ENCODE results near the gene FAM107A. TPM values are rescaled to one million over a fixed set of nuclear protein-coding genes. Genes with fewer than 3 reads are reported as not detected.

FAM107A gene
- total RNA-seq, 5 donors from 2014 or later (not counting 1 experiment from before 2014, with no cell fraction given), result 0.09 TPM; not detected in 4

DNA sequence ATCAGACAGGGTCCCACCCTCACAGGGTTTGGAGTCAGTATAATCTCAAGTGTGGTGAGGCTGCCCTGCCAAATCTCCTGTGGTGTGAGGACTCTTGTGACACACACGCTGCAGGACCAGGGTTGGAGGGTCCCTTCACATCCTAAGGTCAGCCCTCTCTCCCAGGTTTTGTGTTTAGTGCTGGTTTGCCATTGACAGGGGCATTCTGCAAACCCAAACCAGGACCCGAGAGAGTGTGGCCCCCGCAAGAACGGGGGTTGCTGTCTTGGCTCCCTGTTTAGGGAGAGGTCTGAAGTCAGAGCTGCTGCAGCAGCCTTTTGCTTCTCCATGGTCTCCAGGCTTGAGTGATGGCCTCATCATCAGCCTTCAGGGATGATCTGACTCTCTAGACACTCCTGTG is 14.7 kb downstream of the FAM107A start:
- H3K36me3 Mint-ChIP-seq, result no peaks in the 10 kb centered on the region
- WGBS (ENCODE audit: insufficient coverage), result 80% methylated on average over 1 of the region's 4 CpGs
- no peaks in the 10 kb centered on the region for H3K4me1 ChIP-seq (ENCODE audit: control insufficient read depth in 1 of 2, extremely low read depth in 1 of 2, insufficient read depth in 2 of 2, low read length in 2 of 2)
- no peaks in the 10 kb centered on the region for H3K4me1 Mint-ChIP-seq
- peaks cover 0 to 3% of the 10 kb centered on the region in 2 donors for H3K27me3 Mint-ChIP-seq
- H3K27me3 ChIP-seq (replicated peaks in 1 of 2; ENCODE audit: control insufficient read depth in 2 of 2, extremely low read depth in 1 of 2, insufficient read depth in 2 of 2, low read length in 1 of 2), result peaks cover 0 to 14% of the 10 kb centered on the region in 2 experiments
- no peak overlapping the region for H3K27ac ChIP-seq (ENCODE audit: low read length)
- H3K9me3 Mint-ChIP-seq, result no peaks in the 10 kb centered on the region
- H3K4me3 Mint-ChIP-seq, result no peak overlapping the region
- H3K4me3 ChIP-seq (ENCODE audit: control insufficient read depth in 1 of 2, extremely low read depth in 1 of 2, low read length in 1 of 2), result no peak overlapping the region
- no peaks in the 10 kb centered on the region for H3K9me3 ChIP-seq
- ChIA-PET POLR2A (no interaction called here), CTCF (no interaction called here)
- no peaks in the 10 kb centered on the region for H3K36me3 ChIP-seq (ENCODE audit: control insufficient read depth in 2 of 2, extremely low read depth in 1 of 2, insufficient read depth in 1 of 2, low read length in 1 of 2)
- ATAC-seq (replicated peaks in 1 of 4) (no peak), DNase-seq (no peak)
- H3K27ac Mint-ChIP-seq, result no peak overlapping the region

DNA sequence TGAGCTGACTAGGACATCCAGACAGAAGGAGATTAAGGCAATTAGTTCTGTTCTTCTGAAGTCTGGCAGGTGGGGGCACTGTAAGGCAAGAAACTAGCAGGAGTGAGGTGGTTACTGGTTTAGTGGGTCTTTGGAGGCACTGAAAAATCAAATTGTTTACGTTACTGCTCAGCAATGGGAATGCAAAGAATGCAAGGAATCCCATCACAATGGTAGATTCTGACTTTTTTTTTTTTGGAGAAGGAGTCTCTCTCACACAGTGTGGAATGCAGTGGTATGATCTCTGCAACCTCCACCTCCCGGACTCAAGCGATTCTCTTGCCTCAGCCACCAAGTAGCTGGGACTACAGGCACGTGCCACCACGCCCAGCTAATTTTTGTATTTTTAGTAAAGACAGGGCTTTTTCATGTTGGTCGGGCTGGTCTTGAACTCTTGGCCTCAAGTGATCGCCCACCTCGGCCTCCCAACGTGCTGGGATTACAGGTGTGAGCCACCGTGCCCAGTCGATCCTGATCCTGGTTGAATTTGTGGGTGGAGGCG is 16.4 kb downstream of the FAM107A start:
- H3K27me3 ChIP-seq (replicated peaks in 1 of 2; ENCODE audit: control insufficient read depth in 2 of 2, extremely low read depth in 1 of 2, insufficient read depth in 2 of 2, low read length in 1 of 2), result peaks cover 0 to 7% of the 10 kb centered on the region in 2 experiments
- CTCF ChIA-PET, result interaction anchor here (0.6 to 0.7 kb wide), 2 partner anchors 71 to 1259 kb away, joined by 4 read pairs; no protein-coding TSS in a partner anchor

DNA sequence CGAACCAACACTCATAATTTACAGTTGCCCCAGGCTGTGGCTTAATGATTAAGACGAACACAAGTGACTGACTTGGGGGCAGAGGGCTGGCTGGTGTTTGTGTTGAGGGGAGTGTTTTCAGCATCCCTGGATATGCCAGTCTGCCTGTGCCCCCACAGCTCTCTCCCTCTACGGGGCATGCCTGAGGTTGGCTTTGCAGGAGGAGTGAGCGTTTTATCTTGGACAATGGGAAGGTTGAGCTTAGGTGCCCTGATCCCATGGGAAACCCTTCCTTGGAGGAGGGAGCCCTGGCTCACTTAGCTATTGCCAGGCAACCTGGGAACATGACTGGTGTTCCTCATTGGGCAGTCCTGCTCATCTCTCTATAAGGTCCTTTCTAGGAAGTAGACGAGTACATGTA is 17.6 kb downstream of the FAM107A start:
- no peak overlapping the region for H3K27ac Mint-ChIP-seq

More for the DNA sequence above, 16.4 kb downstream of the FAM107A start:
- Mint-ChIP-seq H3K9me3 (no peaks in the 10 kb centered on the region), H3K27me3 (peaks cover 3% of the 10 kb centered on the region in 2 donors), H3K36me3 (no peaks in the 10 kb centered on the region), H3K4me3 (no peak overlapping the region), H3K4me1 (no peaks in the 10 kb centered on the region), H3K27ac (no peak overlapping the region)
- Histone ChIP-seq H3K36me3 (ENCODE audit: control insufficient read depth in 2 of 2, extremely low read depth in 1 of 2, insufficient read depth in 1 of 2, low read length in 1 of 2) (no peaks in the 10 kb centered on the region), H3K4me3 (ENCODE audit: control insufficient read depth in 1 of 2, extremely low read depth in 1 of 2, low read length in 1 of 2) (no peak overlapping the region), H3K4me1 (ENCODE audit: control insufficient read depth in 1 of 2, extremely low read depth in 1 of 2, insufficient read depth in 2 of 2, low read length in 2 of 2) (no peaks in the 10 kb centered on the region), H3K9me3 (no peaks in the 10 kb centered on the region), H3K27ac (ENCODE audit: low read length) (no peak overlapping the region)
- DNase-seq (no peak), ATAC-seq (replicated peaks in 1 of 4) (no peak)
- POLR2A ChIA-PET, result no interaction called here
- 88% methylated on average over 5 of the region's 12 CpGs for WGBS (ENCODE audit: insufficient coverage)

DNA sequence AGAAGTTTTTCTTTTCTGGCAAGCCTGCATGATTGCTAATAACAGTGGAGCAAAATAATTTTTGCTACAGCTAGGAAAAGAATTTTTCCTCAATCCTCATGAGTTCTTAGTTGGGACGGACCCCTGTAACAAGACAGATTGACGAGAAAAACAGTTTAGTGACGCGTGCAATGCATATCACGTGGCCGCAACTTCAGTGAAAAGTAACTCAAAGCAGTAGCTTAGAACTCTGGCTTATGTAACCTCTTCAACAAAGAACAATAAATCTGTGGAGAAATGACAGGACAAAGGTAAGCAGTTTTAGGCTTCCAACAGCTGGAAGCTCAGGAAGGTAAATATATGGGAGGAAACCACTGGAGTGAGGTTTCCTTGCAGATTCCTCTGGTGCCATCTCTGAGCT is 19.7 kb downstream of the FAM107A start:
- Histone ChIP-seq H3K27ac (ENCODE audit: low read length) (no peak overlapping the region), H3K4me1 (ENCODE audit: control insufficient read depth in 1 of 2, extremely low read depth in 1 of 2, insufficient read depth in 2 of 2, low read length in 2 of 2) (no peaks in the 10 kb centered on the region), H3K9me3 (no peaks in the 10 kb centered on the region), H3K27me3 (replicated peaks in 1 of 2; ENCODE audit: control insufficient read depth in 2 of 2, extremely low read depth in 1 of 2, insufficient read depth in 2 of 2, low read length in 1 of 2) (no peaks in the 10 kb centered on the region), H3K4me3 (ENCODE audit: control insufficient read depth in 1 of 2, extremely low read depth in 1 of 2, low read length in 1 of 2) (no peak overlapping the region), H3K36me3 (ENCODE audit: control insufficient read depth in 2 of 2, extremely low read depth in 1 of 2, insufficient read depth in 1 of 2, low read length in 1 of 2) (no peaks in the 10 kb centered on the region)
- ChIA-PET CTCF (interaction anchor here in 1 of 2 donors (1.0 kb wide), 1 partner anchor 12 kb away, joined by 4 read pairs; no protein-coding TSS in a partner anchor), POLR2A (interaction anchor here (0.6 kb wide), 2 partner anchors 9 to 13 kb away, joined by 3 to 4 read pairs; no protein-coding TSS in a partner anchor)
- H3K4me3 Mint-ChIP-seq, result no peak overlapping the region
- no peak overlapping the region for H3K27ac Mint-ChIP-seq
- ATAC-seq (replicated peaks in 1 of 4), result no peak
- WGBS (ENCODE audit: insufficient coverage), result 75% methylated on average over 4 of the region's 6 CpGs
- no peaks in the 10 kb centered on the region for H3K4me1 Mint-ChIP-seq
- H3K36me3 Mint-ChIP-seq, result no peaks in the 10 kb centered on the region
- H3K9me3 Mint-ChIP-seq, result no peaks in the 10 kb centered on the region
- H3K27me3 Mint-ChIP-seq, result peaks cover 2 to 19% of the 10 kb centered on the region in 2 donors
- no peak for DNase-seq

More for the DNA sequence above, 17.6 kb downstream of the FAM107A start:
- DNase-seq (no peak), ATAC-seq (replicated peaks in 1 of 4) (no peak)
- no peak overlapping the region for H3K27ac ChIP-seq (ENCODE audit: low read length)
- Mint-ChIP-seq H3K4me3 (no peak overlapping the region), H3K36me3 (no peaks in the 10 kb centered on the region), H3K4me1 (no peaks in the 10 kb centered on the region), H3K9me3 (no peaks in the 10 kb centered on the region), H3K27me3 (peaks cover 2 to 13% of the 10 kb centered on the region in 2 donors)
- POLR2A ChIA-PET, result no interaction called here
- H3K36me3 ChIP-seq (ENCODE audit: control insufficient read depth in 2 of 2, extremely low read depth in 1 of 2, insufficient read depth in 1 of 2, low read length in 1 of 2), result no peaks in the 10 kb centered on the region
- peaks cover 0 to 5% of the 10 kb centered on the region in 2 experiments for H3K27me3 ChIP-seq (replicated peaks in 1 of 2; ENCODE audit: control insufficient read depth in 2 of 2, extremely low read depth in 1 of 2, insufficient read depth in 2 of 2, low read length in 1 of 2)
- no CpG with 5 or more reads among the region's 5 CpGs for WGBS (ENCODE audit: insufficient coverage)
- no peaks in the 10 kb centered on the region for H3K9me3 ChIP-seq
- CTCF ChIA-PET, result interaction anchor here (0.6 to 1.7 kb wide), 2 partner anchors 9 to 53 kb away, joined by 3 to 6 read pairs; no protein-coding TSS in a partner anchor
- no peak overlapping the region for H3K4me3 ChIP-seq (ENCODE audit: control insufficient read depth in 1 of 2, extremely low read depth in 1 of 2, low read length in 1 of 2)
- no peaks in the 10 kb centered on the region for H3K4me1 ChIP-seq (ENCODE audit: control insufficient read depth in 1 of 2, extremely low read depth in 1 of 2, insufficient read depth in 2 of 2, low read length in 2 of 2)

GRCh38 chr3:58556761-58557221 is 20.4 kb downstream of the FAM107A start:
- Mint-ChIP-seq H3K4me3 (no peak overlapping the region), H3K4me1 (no peaks in the 10 kb centered on the region), H3K36me3 (no peaks in the 10 kb centered on the region), H3K27me3 (peaks cover 2 to 19% of the 10 kb centered on the region in 2 donors), H3K9me3 (peaks cover 0 to 4% (median 0%) of the 10 kb centered on the region in 3 donors), H3K27ac (no peak overlapping the region)
- DNase-seq (no peak), ATAC-seq (replicated peaks in 1 of 4) (no peak)
- H3K9me3 ChIP-seq, result no peaks in the 10 kb centered on the region
- H3K4me3 ChIP-seq (ENCODE audit: control insufficient read depth in 1 of 2, extremely low read depth in 1 of 2, low read length in 1 of 2), result no peak overlapping the region
- no peaks in the 10 kb centered on the region for H3K4me1 ChIP-seq (ENCODE audit: control insufficient read depth in 1 of 2, extremely low read depth in 1 of 2, insufficient read depth in 2 of 2, low read length in 2 of 2)
- H3K27ac ChIP-seq (ENCODE audit: low read length), result no peak overlapping the region
- H3K36me3 ChIP-seq (ENCODE audit: control insufficient read depth in 2 of 2, extremely low read depth in 1 of 2, insufficient read depth in 1 of 2, low read length in 1 of 2), result no peaks in the 10 kb centered on the region
- ChIA-PET CTCF (interaction anchor here (0.6 to 1.2 kb wide), 2 partner anchors 12 to 278 kb away, joined by 3 to 5 read pairs; no protein-coding TSS in a partner anchor), POLR2A (interaction anchor here in 1 of 2 donors (0.6 kb wide), 1 partner anchor 167 kb away, joined by 5 read pairs; no protein-coding TSS in a partner anchor)
- H3K27me3 ChIP-seq (replicated peaks in 1 of 2; ENCODE audit: control insufficient read depth in 2 of 2, extremely low read depth in 1 of 2, insufficient read depth in 2 of 2, low read length in 1 of 2), result no peaks in the 10 kb centered on the region
- WGBS (ENCODE audit: insufficient coverage), result 77% methylated on average over 5 of the region's 6 CpGs

- peaks cover 2 to 19% of the 10 kb centered on the region in 2 donors for H3K27me3 Mint-ChIP-seq
- no peak overlapping the region for H3K4me3 ChIP-seq (ENCODE audit: control insufficient read depth in 1 of 2, extremely low read depth in 1 of 2, low read length in 1 of 2)
- WGBS (ENCODE audit: insufficient coverage), result no CpG with 5 or more reads among the region's 5 CpGs
- H3K9me3 ChIP-seq, result no peaks in the 10 kb centered on the region
- peaks cover 0 to 8% (median 0%) of the 10 kb centered on the region in 3 donors for H3K9me3 Mint-ChIP-seq
- no peak overlapping the region for H3K27ac ChIP-seq (ENCODE audit: low read length)
- H3K36me3 ChIP-seq (ENCODE audit: control insufficient read depth in 2 of 2, extremely low read depth in 1 of 2, insufficient read depth in 1 of 2, low read length in 1 of 2), result no peaks in the 10 kb centered on the region
- ATAC-seq (replicated peaks in 1 of 4), result no peak
- no peaks in the 10 kb centered on the region for H3K4me1 ChIP-seq (ENCODE audit: control insufficient read depth in 1 of 2, extremely low read depth in 1 of 2, insufficient read depth in 2 of 2, low read length in 2 of 2)
- H3K4me3 Mint-ChIP-seq, result no peak overlapping the region
- CTCF ChIA-PET, result interaction anchor here in 1 of 2 donors (1.2 kb wide), 1 partner anchor 13 kb away, joined by 5 read pairs; no protein-coding TSS in a partner anchor
- POLR2A ChIA-PET, result no interaction called here
- no peak for DNase-seq
- H3K36me3 Mint-ChIP-seq, result no peaks in the 10 kb centered on the region
- H3K27me3 ChIP-seq (replicated peaks in 1 of 2; ENCODE audit: control insufficient read depth in 2 of 2, extremely low read depth in 1 of 2, insufficient read depth in 2 of 2, low read length in 1 of 2), result no peaks in the 10 kb centered on the region
- H3K27ac Mint-ChIP-seq, result no peak overlapping the region
- no peaks in the 10 kb centered on the region for H3K4me1 Mint-ChIP-seq
Observed at GRCh38 chr3:58556001-58556400, 21.2 kb downstream of the FAM107A start.

Measured in T-cell (primary cell).